ENCODE data around the gene MS4A1.
"Not testable (repeated sequence)": the region's sequence is repeated elsewhere in the genome, so short reads cannot be mapped to it uniquely, and the experiment has no call there.

The MS4A1 gene

GRCh38 chr11:60455531-60456042, at the start of gene MS4A1:
Gene MS4A1 (plus strand): TSS chr11:60455847. CDS start chr11:60462375, 6,528 bp downstream.
- DNase-seq, result no peak

- no peak for DNase-seq
These were observed 35.6 kb upstream of the MS4A1 start for GRCh38 chr11:60420015-60420414.

GRCh38 chr11:60422609-60423008, 33.0 kb upstream of the MS4A1 start:
- DNase-seq, result no peak

- DNase-seq, result no peak
These were observed 27.1 kb upstream of the MS4A1 start for GRCh38 chr11:60428517-60428916.

GRCh38 chr11:60429272-60429671, 26.4 kb upstream of the MS4A1 start, which contains the start of gene MS4A5:
Gene MS4A5 (plus strand): TSS chr11:60429572. CDS start chr11:60429675, 103 bp downstream.
- no peak for DNase-seq

- DNase-seq, result no peak
These were observed 24.4 kb upstream of the MS4A1 start for GRCh38 chr11:60431251-60431650.

- DNase-seq, result no peak
These were observed 22.2 kb upstream of the MS4A1 start for GRCh38 chr11:60433401-60433800.

- DNase-seq, result no peak
These were observed 8.6 kb upstream of the MS4A1 start for GRCh38 chr11:60447070-60447469.

- DNase-seq, result no peak
These were observed 7.8 kb upstream of the MS4A1 start for GRCh38 chr11:60447846-60448245.

GRCh38 chr11:60451185-60451584, 4.5 kb upstream of the MS4A1 start:
- DNase-seq, result not testable (repeated sequence)

- DNase-seq, result no peak
These were observed 1.4 kb upstream of the MS4A1 start for GRCh38 chr11:60454212-60454611.

- no peak for DNase-seq
These were observed 1.9 kb downstream of the MS4A1 start for GRCh38 chr11:60457576-60457975.

- no peak for DNase-seq
These were observed 3.7 kb downstream of the MS4A1 start for GRCh38 chr11:60459345-60459744.

GRCh38 chr11:60468829-60469228, 13.2 kb downstream of the MS4A1 start:
- no peak for DNase-seq

- no peak for DNase-seq
These were observed 14.1 kb downstream of the MS4A1 start for GRCh38 chr11:60469723-60470122.

- DNase-seq, result no peak
These were observed 21.4 kb downstream of the MS4A1 start for GRCh38 chr11:60477035-60477445.

- no peak for DNase-seq
These were observed 26.7 kb downstream of the MS4A1 start for GRCh38 chr11:60482361-60482760.

GRCh38 chr11:60485987-60486386, 30.3 kb downstream of the MS4A1 start:
- peak; percentile 2 to 16 for DNase-seq

- no peak for DNase-seq
These were observed 36.9 kb downstream of the MS4A1 start, which contains the start of gene MS4A12 for GRCh38 chr11:60492488-60493009. Gene MS4A12 (plus strand): TSS chr11:60492778. CDS start chr11:60497319, 4,541 bp downstream.

- DNase-seq, result no peak
These were observed 37.8 kb downstream of the MS4A1 start for GRCh38 chr11:60493454-60493853.

GRCh38 chr11:60498399-60498798, 42.8 kb downstream of the MS4A1 start:
- no peak for DNase-seq

- no peak for DNase-seq
These were observed 43.2 kb downstream of the MS4A1 start for GRCh38 chr11:60498853-60499252.

- DNase-seq, result no peak
These were observed 44.7 kb downstream of the MS4A1 start for GRCh38 chr11:60500276-60500910.

GRCh38 chr11:60502221-60502775, 46.7 kb downstream of the MS4A1 start:
- DNase-seq, result no peak

All from activated CD4-positive, alpha-beta T cell treated with anti-CD3 and anti-CD28 coated beads, Interleukin-2, amount 50 U/mL, for 48 hours (primary cell).